Hepatocyte (in vitro differentiated cells): ENCODE results near the gene ITPK1. TPM values are rescaled to one million over a fixed set of nuclear protein-coding genes. Genes with fewer than 3 reads are reported as not detected.
A peak's percentile ranks its signal among the peaks of the same experiment; 100 is the strongest.

Source experiments
- DNase-seq: peaks from one replicate; pipeline ENCODE4 v3.0.0-alpha.2; 2016; ENCODE audit warnings: low spot score
- H2AFZ ChIP-seq: fragments of 200-600 bp; sonication (generic); 2 replicates; pipeline ENCODE4 v1.6.0; 2016; ENCODE audit warnings: antibody characterized with exemption, mild to moderate bottlenecking
- H3K27ac ChIP-seq: fragments of 200-600 bp; sonication (generic); 2 replicates; pipeline ENCODE4 v1.5.1; 2016; ENCODE audit warnings: mild to moderate bottlenecking
- H3K27me3 ChIP-seq: fragments of 200-600 bp; sonication (generic); 2 replicates; pipeline ENCODE4 v1.6.1; 2016
- H3K36me3 ChIP-seq: fragments of 200-600 bp; sonication (generic); replicated peaks from 2 replicates; pipeline ENCODE4 v1.5.1; 2016; ENCODE audit warnings: low read depth; ENCODE audit not compliant: insufficient read depth
- H3K4me1 ChIP-seq: fragments of 200-600 bp; sonication (generic); 2 replicates; pipeline ENCODE4 v1.5.1; 2016; ENCODE audit warnings: mild to moderate bottlenecking, moderate library complexity; ENCODE audit not compliant: insufficient read depth
- H3K4me2 ChIP-seq: fragments of 200-600 bp; sonication (generic); 2 replicates; pipeline ENCODE4 v1.6.0; 2016
- H3K4me3 ChIP-seq: fragments of 200-600 bp; sonication (generic); 2 replicates; pipeline ENCODE4 v1.5.1; 2016; ENCODE audit warnings: mild to moderate bottlenecking
- H3K79me2 ChIP-seq: fragments of 200-600 bp; sonication (generic); 2 replicates; pipeline ENCODE4 v1.6.0; 2017; ENCODE audit warnings: mild to moderate bottlenecking
- H3K9me2 ChIP-seq: fragments of 200-600 bp; sonication (generic); replicated peaks from 2 replicates; pipeline ENCODE4 v1.6.0; 2017; ENCODE audit warnings: mild to moderate bottlenecking; ENCODE audit not compliant: insufficient read depth
- H3K9me3 ChIP-seq: fragments of 200-600 bp; sonication (generic); 2 replicates; pipeline ENCODE4 v1.5.1; 2016; ENCODE audit warnings: low read depth, mild to moderate bottlenecking
- H4K20me1 ChIP-seq: fragments of 200-600 bp; sonication (generic); 2 replicates; pipeline ENCODE4 v1.6.0; 2016; ENCODE audit warnings: mild to moderate bottlenecking; ENCODE audit not compliant: insufficient read depth, poor library complexity, severe bottlenecking
- EZH2 ChIP-seq: fragments of 200-600 bp; sonication (generic); IDR thresholded peaks from 2 replicates; pipeline ENCODE4 v1.6.1; 2016; ENCODE audit warnings: antibody characterized with exemption, mild to moderate bottlenecking, borderline replicate concordance
- EZH2phosphoT487 ChIP-seq: fragments of 200-600 bp; sonication (generic); IDR thresholded peaks from one replicate; pipeline ENCODE4 v1.6.1; 2018; ENCODE audit warnings: antibody characterized with exemption, mild to moderate bottlenecking, low read depth, moderate library complexity; ENCODE audit not compliant: unreplicated experiment, severe bottlenecking
- WGBS: methylation state at CpG from one replicate; pipeline ENCODE4 v1.1.6; 2016; ENCODE audit warnings: low lambda C conversion rate; ENCODE audit errors: missing lambda C conversion rate; 5-methylcytosine and 5-hydroxymethylcytosine counted together
- polyA plus RNA-seq: library from polyadenylated mRNA; unstranded; fragments of >200 nt; fragmentation: Nextera tagmentation; extraction: Ambion mirVana; gene quantifications from 2 replicates; pipeline ENCODE4 v1.2.1, GENCODE V29; 2016
- total RNA-seq: library from RNA; depleted of rRNA; stranded (reverse); fragments of >200 nt; gene quantifications from 2 replicates; pipeline ENCODE4 v1.2.3, GENCODE V29; 2014
- TF ChIP-seq, protein P1 (sequence below): fragments of 200-600 bp; sonication (generic); IDR thresholded peaks from 2 replicates; pipeline ENCODE4 v1.5.1; 2016; ENCODE audit warnings: antibody characterized with exemption, mild to moderate bottlenecking; ENCODE audit not compliant: poor library complexity

Gene ITPK1
- total and polyA plus RNA-seq, 2 experiments from 2014 or later = 49.8 to 66.7 TPM

DNA sequence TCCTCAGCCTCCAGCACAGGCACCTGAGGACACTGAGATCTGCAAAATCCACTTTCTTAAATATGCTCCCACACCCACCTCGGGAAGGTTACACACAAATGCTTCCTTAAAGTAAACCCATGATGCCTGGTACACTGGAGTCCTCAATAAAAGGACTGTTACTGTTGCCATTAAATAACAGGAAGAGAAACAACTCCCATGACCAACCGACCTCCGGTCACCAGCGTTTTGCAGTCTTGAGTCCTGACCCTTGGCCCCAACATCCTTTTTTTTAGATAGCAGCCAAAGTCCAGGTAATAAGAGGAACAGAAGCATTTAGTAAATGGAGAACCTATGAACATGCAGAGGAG, 42.4 kb downstream of the ITPK1 start:
- Histone ChIP-seq H4K20me1 (peaks cover 5% of the 10 kb centered on the region), H3K27me3 (no peaks in the 10 kb centered on the region), H2AFZ (no peak overlapping the region), H3K9me3 (no peaks in the 10 kb centered on the region), H3K4me1 (peaks cover 6% of the 10 kb centered on the region), H3K4me2 (peak overlapping the region; percentile 31), H3K79me2 (peaks cover 31% of the 10 kb centered on the region), H3K4me3 (no peak overlapping the region), H3K27ac (peak overlapping the region; percentile 17), H3K36me3 (no peaks in the 10 kb centered on the region), H3K9me2 (no peaks in the 10 kb centered on the region)
- DNase-seq = no peak
- no peak for TF ChIP-seq EZH2
- TF ChIP-seq, protein P1, sequence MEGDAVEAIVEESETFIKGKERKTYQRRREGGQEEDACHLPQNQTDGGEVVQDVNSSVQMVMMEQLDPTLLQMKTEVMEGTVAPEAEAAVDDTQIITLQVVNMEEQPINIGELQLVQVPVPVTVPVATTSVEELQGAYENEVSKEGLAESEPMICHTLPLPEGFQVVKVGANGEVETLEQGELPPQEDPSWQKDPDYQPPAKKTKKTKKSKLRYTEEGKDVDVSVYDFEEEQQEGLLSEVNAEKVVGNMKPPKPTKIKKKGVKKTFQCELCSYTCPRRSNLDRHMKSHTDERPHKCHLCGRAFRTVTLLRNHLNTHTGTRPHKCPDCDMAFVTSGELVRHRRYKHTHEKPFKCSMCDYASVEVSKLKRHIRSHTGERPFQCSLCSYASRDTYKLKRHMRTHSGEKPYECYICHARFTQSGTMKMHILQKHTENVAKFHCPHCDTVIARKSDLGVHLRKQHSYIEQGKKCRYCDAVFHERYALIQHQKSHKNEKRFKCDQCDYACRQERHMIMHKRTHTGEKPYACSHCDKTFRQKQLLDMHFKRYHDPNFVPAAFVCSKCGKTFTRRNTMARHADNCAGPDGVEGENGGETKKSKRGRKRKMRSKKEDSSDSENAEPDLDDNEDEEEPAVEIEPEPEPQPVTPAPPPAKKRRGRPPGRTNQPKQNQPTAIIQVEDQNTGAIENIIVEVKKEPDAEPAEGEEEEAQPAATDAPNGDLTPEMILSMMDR = no peak
- WGBS = 55% methylated on average over 4 of the region's 4 CpGs

DNA sequence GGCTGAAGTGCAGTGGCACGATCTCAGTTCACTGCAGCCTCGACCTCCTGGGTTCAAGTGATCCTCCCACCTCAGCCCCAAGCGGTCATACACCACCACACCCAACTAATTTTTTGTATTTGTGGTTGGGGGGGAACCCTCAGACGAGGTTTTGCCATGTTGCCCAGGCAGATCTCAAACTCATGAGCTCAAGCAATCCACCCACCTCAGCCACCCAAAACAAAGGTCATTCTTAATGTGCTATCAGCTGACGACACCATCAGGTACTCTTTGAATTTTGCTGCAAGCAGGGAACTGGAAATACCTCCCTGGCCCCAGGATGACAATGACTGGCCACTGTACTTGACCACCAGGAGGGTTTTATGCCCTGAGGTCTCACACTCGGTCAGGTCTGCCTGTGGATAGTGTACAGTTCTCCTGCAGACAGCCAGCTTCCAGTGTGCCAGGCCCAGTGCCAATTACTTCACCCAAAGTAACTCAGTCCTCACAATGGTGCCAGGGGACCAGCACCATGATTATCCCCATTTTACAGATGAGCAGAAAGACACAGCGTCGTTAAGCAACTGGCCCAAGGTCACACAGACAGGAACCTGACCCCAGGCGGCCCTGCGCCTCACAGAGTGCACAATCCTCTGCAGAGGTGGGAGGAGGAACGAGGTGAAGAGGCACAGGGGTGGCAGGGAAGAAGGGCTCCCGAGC, 42.9 kb downstream of the ITPK1 start:
- H3K36me3 ChIP-seq = no peaks in the 10 kb centered on the region
- H3K27me3 ChIP-seq = no peaks in the 10 kb centered on the region
- H4K20me1 ChIP-seq = peaks cover under 1% of the 10 kb centered on the region
- peaks cover 26% of the 10 kb centered on the region for H3K79me2 ChIP-seq
- no peak overlapping the region for H2AFZ ChIP-seq
- 90% methylated on average over 12 of the region's 12 CpGs for WGBS
- H3K27ac ChIP-seq = peak overlapping the region; percentile 17
- H3K9me3 ChIP-seq = no peaks in the 10 kb centered on the region
- no peak for DNase-seq
- peaks cover 6% of the 10 kb centered on the region for H3K4me1 ChIP-seq
- H3K4me3 ChIP-seq = no peak overlapping the region
- H3K4me2 ChIP-seq = no peak overlapping the region
- no peaks in the 10 kb centered on the region for H3K9me2 ChIP-seq
- TF ChIP-seq, protein P1 = no peak
- no peak for TF ChIP-seq EZH2phosphoT487
- TF ChIP-seq EZH2 = no peak

DNA sequence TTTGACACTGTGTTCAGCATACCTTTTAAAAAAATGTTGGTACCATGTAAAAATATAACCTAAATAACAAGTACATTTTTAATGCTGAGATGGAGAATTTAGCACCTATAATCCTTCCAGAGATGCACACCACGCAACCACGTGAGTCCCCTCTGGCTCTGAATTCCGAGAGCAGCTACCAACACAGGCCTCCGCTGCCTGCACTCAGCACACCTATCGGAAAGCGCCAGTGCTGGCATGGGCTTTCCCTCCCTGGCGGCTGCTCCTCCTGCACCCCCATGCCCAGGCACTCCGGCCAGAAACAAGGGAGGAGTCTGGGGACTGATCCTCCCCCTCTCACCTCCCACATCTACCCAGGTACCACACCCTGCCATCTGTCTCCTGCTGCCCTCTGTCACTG, 47.0 kb downstream of the ITPK1 start:
- peaks cover 3% of the 10 kb centered on the region for H3K4me1 ChIP-seq
- H3K9me2 ChIP-seq = no peaks in the 10 kb centered on the region
- peaks cover 19% of the 10 kb centered on the region for H3K79me2 ChIP-seq
- H3K4me2 ChIP-seq = no peak overlapping the region
- no peaks in the 10 kb centered on the region for H4K20me1 ChIP-seq
- no peak overlapping the region for H3K27ac ChIP-seq
- no peak overlapping the region for H2AFZ ChIP-seq
- H3K36me3 ChIP-seq = no peaks in the 10 kb centered on the region
- DNase-seq = no peak
- no peak overlapping the region for H3K4me3 ChIP-seq
- H3K9me3 ChIP-seq = no peaks in the 10 kb centered on the region
- TF ChIP-seq EZH2phosphoT487 = no peak
- no peak for TF ChIP-seq EZH2
- TF ChIP-seq, protein P1 = no peak
- WGBS = 89% methylated on average over 8 of the region's 8 CpGs
- no peaks in the 10 kb centered on the region for H3K27me3 ChIP-seq
